NT2/D1 (cell line): ENCODE results near the gene ULBP1.
"Not testable (repeated sequence)": the region's sequence is repeated elsewhere in the genome, so short reads cannot be mapped to it uniquely, and the experiment has no call there.

Experiments
- SUZ12 ChIP-seq: IDR thresholded peaks from 2 replicates; pipeline ENCODE4 v1.6.1; 2011; ENCODE audit not compliant: insufficient read length, insufficient read depth; ENCODE audit errors: extremely low read depth
- YY1 ChIP-seq: IDR thresholded peaks from 2 replicates; pipeline ENCODE4 v1.6.1; 2011; ENCODE audit not compliant: insufficient read length, insufficient read depth
- ZNF274 ChIP-seq: IDR thresholded peaks from 2 replicates; pipeline ENCODE4 v1.6.1; 2011; ENCODE audit warnings: mild to moderate bottlenecking, low read depth, low read length

DNA sequence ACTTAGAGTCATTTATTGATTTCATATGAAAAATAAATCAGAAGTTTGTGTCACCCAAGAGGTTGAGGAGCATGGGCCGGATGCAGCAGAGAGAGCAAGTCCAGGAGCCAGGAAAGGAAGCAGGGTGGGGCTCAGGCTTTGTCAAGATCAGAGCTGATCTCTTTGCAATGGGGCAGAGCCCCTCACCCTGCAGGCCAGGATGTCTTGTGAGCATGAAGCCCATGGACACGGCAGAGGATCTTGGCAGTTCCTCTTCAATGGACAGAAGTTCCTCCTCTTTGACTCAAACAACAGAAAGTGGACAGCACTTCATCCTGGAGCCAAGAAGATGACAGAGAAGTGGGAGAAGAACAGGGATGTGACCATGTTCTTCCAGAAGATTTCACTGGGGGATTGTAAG is 5.2 kb downstream of the ULBP1 start:
- TF ChIP-seq SUZ12, YY1, ZNF274: not testable (repeated sequence)
